ENCODE data around the gene HTR1D. TPM values are rescaled to one million over a fixed set of nuclear protein-coding genes. Genes with fewer than 3 reads are reported as not detected.

HTR1D gene
- total RNA-seq, 1 experiment from 2014 or later = 15.0 TPM

- CTCF ChIA-PET = interaction anchor here (0.6 kb wide), 1 partner anchor 465 kb away, joined by 15 read pairs; no protein-coding TSS in a partner anchor
- intact Hi-C loops (cut with micrococcal nuclease; ENCODE audit: unreplicated experiment) = no loop called here
- Histone ChIP-seq H3K4me1 (replicated peaks; ENCODE audit: insufficient read depth) (peaks cover 6% of the 10 kb centered on the region), H3K27me3 (ENCODE audit: insufficient read depth, low read depth) (no peaks in the 10 kb centered on the region), H3K4me2 (no peak overlapping the region), H3K27ac (no peak overlapping the region), H4K20me1 (ENCODE audit: insufficient read depth) (peaks cover 9% of the 10 kb centered on the region; the same call in 1 of the 2 replicates), H3K9me3 (ENCODE audit: insufficient read depth, low read depth) (no peaks in the 10 kb centered on the region), H3F3A (ENCODE audit: insufficient read depth, low read depth) (no peaks in the 10 kb centered on the region), H3K79me2 (ENCODE audit: low read depth) (peaks cover 15% of the 10 kb centered on the region), H3K36me3 (ENCODE audit: low read depth) (no peaks in the 10 kb centered on the region), H3K4me3 (no peak overlapping the region), H3K9me2 (ENCODE audit: insufficient read depth) (no peaks in the 10 kb centered on the region), H2AFZ (no peak overlapping the region)
- DNase-seq = no peak
- BruUV-seq (replicated peaks) = no TSS peak
- POLR2A ChIA-PET (ENCODE audit: unreplicated experiment) = interaction anchor here (0.6 kb wide), 1 partner anchor 46 kb away, joined by 10 read pairs; the partner anchor contains the start of gene HTR1D
- no peak for TF ChIP-seq CTCF (conservative IDR thresholded peaks at IDR 0.05)
- TF ChIP-seq EZH2 (IDR thresholded peaks at IDR 0.05; ENCODE audit: low read depth) = no peak
Measured at GRCh38 chr1:23171181-23171755, 46.0 kb downstream of the HTR1D start.

GRCh38 chr1:23169727-23170335 lies 47.5 kb downstream of the HTR1D start:
- H3K27me3 ChIP-seq (ENCODE audit: insufficient read depth, low read depth) = no peaks in the 10 kb centered on the region
- H3K79me2 ChIP-seq (ENCODE audit: low read depth) = peaks cover 29% of the 10 kb centered on the region
- H3K4me2 ChIP-seq = no peak overlapping the region
- no peaks in the 10 kb centered on the region for H3F3A ChIP-seq (ENCODE audit: insufficient read depth, low read depth)
- intact Hi-C loops (cut with micrococcal nuclease; ENCODE audit: unreplicated experiment) = loop anchor here (5.0 kb wide), 1 partner anchor 68 kb away; no protein-coding TSS in a partner anchor
- TF ChIP-seq CTCF (conservative IDR thresholded peaks at IDR 0.05) = no peak
- H3K4me1 ChIP-seq (replicated peaks; ENCODE audit: insufficient read depth) = peaks cover 6% of the 10 kb centered on the region
- CTCF ChIA-PET = interaction anchor here (0.6 kb wide), 1 partner anchor 496 kb away, joined by 3 read pairs; no protein-coding TSS in a partner anchor
- no peaks in the 10 kb centered on the region for H3K9me3 ChIP-seq (ENCODE audit: insufficient read depth, low read depth)
- H3K9me2 ChIP-seq (ENCODE audit: insufficient read depth) = no peaks in the 10 kb centered on the region
- H4K20me1 ChIP-seq (ENCODE audit: insufficient read depth) = peaks cover 13% of the 10 kb centered on the region
- no TSS peak for BruUV-seq (replicated peaks)
- POLR2A ChIA-PET (ENCODE audit: unreplicated experiment) = interaction anchor here (0.6 kb wide), 1 partner anchor 9 kb away, joined by 4 read pairs; no protein-coding TSS in a partner anchor
- H2AFZ ChIP-seq = no peak overlapping the region
- no peak overlapping the region for H3K4me3 ChIP-seq
- no peak overlapping the region for H3K27ac ChIP-seq
- DNase-seq = no peak
- no peaks in the 10 kb centered on the region for H3K36me3 ChIP-seq (ENCODE audit: low read depth)

GRCh38 chr1:23169195-23169575 lies 48.1 kb downstream of the HTR1D start:
- intact Hi-C loops (cut with micrococcal nuclease; ENCODE audit: unreplicated experiment) = loop anchor here (5.0 kb wide), 1 partner anchor 67 kb away; no protein-coding TSS in a partner anchor
- ChIA-PET CTCF (no interaction called here), POLR2A (ENCODE audit: unreplicated experiment) (interaction anchor here (0.6 to 0.7 kb wide), 3 partner anchors 8 to 156 kb away, joined by 3 to 23 read pairs (median 3); no protein-coding TSS in a partner anchor)
- H3K4me1 ChIP-seq (replicated peaks; ENCODE audit: insufficient read depth) = peaks cover 6% of the 10 kb centered on the region
- H3K79me2 ChIP-seq (ENCODE audit: low read depth) = peaks cover 35% of the 10 kb centered on the region
- no peak overlapping the region for H3K27ac ChIP-seq
- BruUV-seq (replicated peaks) = no TSS peak
- H3K4me2 ChIP-seq = no peak overlapping the region
- DNase-seq = no peak
- no peak overlapping the region for H2AFZ ChIP-seq
- peaks cover 13% of the 10 kb centered on the region for H4K20me1 ChIP-seq (ENCODE audit: insufficient read depth)
- no peaks in the 10 kb centered on the region for H3K9me3 ChIP-seq (ENCODE audit: insufficient read depth, low read depth)
- H3F3A ChIP-seq (ENCODE audit: insufficient read depth, low read depth) = no peaks in the 10 kb centered on the region
- H3K4me3 ChIP-seq = no peak overlapping the region
- TF ChIP-seq EZH2 (IDR thresholded peaks at IDR 0.05; ENCODE audit: low read depth) (no peak), CTCF (conservative IDR thresholded peaks at IDR 0.05) (no peak)
- H3K9me2 ChIP-seq (ENCODE audit: insufficient read depth) = no peaks in the 10 kb centered on the region
- H3K27me3 ChIP-seq (ENCODE audit: insufficient read depth, low read depth) = no peaks in the 10 kb centered on the region
- no peaks in the 10 kb centered on the region for H3K36me3 ChIP-seq (ENCODE audit: low read depth)

Measured in PC-9 (cell line).